ENCODE data around the gene CAPZA1. TPM values are rescaled to one million over a fixed set of nuclear protein-coding genes. Genes with fewer than 3 reads are reported as not detected.

The CAPZA1 gene
- total RNA-seq, 1 experiment from 2014 or later: 148 TPM

DNA sequence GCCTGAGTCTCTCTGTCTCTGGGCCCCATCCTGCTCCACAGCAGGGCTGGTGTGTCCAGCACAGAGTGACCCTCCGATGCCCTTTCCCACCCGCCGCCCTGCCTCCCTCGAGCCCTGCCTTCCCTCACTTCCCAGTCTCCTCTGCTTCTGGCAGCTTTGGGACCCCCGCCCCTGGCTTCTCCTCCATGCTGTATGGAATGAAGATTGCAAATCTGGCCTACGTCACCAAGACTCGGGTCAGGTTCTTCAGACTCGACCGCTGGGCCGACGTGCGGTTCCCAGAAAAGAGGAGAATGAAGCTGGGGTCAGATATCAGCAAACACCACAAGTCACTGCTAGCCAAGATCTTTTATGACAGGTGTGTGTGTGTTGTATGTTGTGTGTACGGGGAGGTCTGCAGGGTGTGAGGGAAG is 69.2 kb downstream of the CAPZA1 start:
- no peaks in the 10 kb centered on the region; a peak in 1 of 4 replicates for H3K4me1 ChIP-seq (ENCODE audit: control insufficient read depth in 1 of 2, insufficient read depth in 2 of 2, low read length in 2 of 2)
- 0 out of 2 replicates have a peak, but pooled peaks cover 10% of the 10 kb centered on the region for H3K79me2 ChIP-seq (ENCODE audit: insufficient read depth, low read length)
- no peak for TF ChIP-seq SIN3A (IDR thresholded peaks at IDR 0.05; ENCODE audit: low read depth)
- CTCF ChIA-PET: no interaction called here
- H3K9me2 ChIP-seq (ENCODE audit: insufficient read depth): no peaks in the 10 kb centered on the region
- no peak overlapping the region for H2AFZ ChIP-seq (ENCODE audit: low read depth, low read length, poor library complexity, severe bottlenecking)
- no peak overlapping the region for H3K27ac ChIP-seq (ENCODE audit: low read depth, low read length)
- intact Hi-C loops (cut with micrococcal nuclease): no loop called here
- POLR2A ChIA-PET: no interaction called here
- no peaks in the 10 kb centered on the region for H3K9me3 ChIP-seq (ENCODE audit: control insufficient read depth in 1 of 2, insufficient read depth in 1 of 2, low read depth in 1 of 2, low read length in 2 of 2)
- no peaks in the 10 kb centered on the region for H3K27me3 ChIP-seq (ENCODE audit: insufficient read depth, low read length)
- BruUV-seq (replicated peaks): no TSS peak
- no peak overlapping the region for H3K4me2 ChIP-seq (ENCODE audit: low read length)
- no peak for DNase-seq (ENCODE audit: low read depth, low spot score)
- peaks cover 6 to 20% of the 10 kb centered on the region in 2 experiments; a peak in 2 of 4 replicates for H3K36me3 ChIP-seq (ENCODE audit: control insufficient read depth in 1 of 2, insufficient read depth in 2 of 2, low read length in 2 of 2)
- ATAC-seq: no peak
- RAD21 ChIA-PET (ENCODE audit: low non-redundant PET in 1 of 2, low total read pairs in 2 of 2, uncharacterized antibody in 2 of 2, unreplicated experiment in 2 of 2): no interaction called here
- H3K4me3 ChIP-seq (replicated peaks in 1 of 2; ENCODE audit: low read depth in 1 of 2, low read length in 2 of 2): no peak overlapping the region
- H4K20me1 ChIP-seq (ENCODE audit: insufficient read depth): no peaks in the 10 kb centered on the region
- H3K9ac ChIP-seq (ENCODE audit: low read length): no peak overlapping the region

DNA sequence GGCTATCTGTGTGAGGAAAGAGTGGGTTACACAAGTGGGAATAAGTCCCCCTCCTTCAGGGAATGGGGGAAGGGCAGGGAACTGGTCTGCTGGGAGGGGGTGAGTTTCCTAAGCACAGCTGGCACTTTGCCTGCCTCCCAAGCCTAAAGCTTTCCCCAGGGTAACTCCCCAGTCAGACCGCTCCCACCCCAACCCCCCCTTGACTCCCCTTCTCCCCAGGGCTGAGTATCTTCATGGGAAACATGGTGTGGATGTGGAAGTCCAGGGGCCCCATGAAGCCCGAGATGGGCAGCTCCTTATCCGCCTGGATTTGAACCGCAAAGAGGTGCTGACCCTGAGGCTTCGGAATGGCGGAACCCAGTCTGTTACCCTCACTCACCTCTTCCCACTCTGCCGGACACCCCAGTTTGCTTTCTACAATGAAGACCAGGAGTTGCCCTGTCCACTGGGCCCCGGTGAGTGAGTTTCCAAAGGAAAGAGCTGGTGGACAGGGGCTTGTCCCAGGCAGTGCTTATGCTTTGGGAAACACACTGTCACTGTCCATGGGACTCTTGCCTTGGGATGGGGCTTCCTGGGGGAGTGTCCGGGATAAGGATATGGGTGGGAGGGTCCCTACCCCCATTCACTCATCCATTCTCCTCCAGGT is 69.7 kb downstream of the CAPZA1 start:
- BruUV-seq (replicated peaks): no TSS peak
- Histone ChIP-seq H3K9me3 (ENCODE audit: control insufficient read depth in 1 of 2, insufficient read depth in 1 of 2, low read depth in 1 of 2, low read length in 2 of 2) (no peaks in the 10 kb centered on the region), H3K4me1 (ENCODE audit: control insufficient read depth in 1 of 2, insufficient read depth in 2 of 2, low read length in 2 of 2) (no peaks in the 10 kb centered on the region; a peak in 1 of 4 replicates), H4K20me1 (ENCODE audit: insufficient read depth) (no peaks in the 10 kb centered on the region), H3K36me3 (ENCODE audit: control insufficient read depth in 1 of 2, insufficient read depth in 2 of 2, low read length in 2 of 2) (peaks cover 8 to 21% of the 10 kb centered on the region in 2 experiments; a peak in 2 of 4 replicates), H3K27me3 (ENCODE audit: insufficient read depth, low read length) (no peaks in the 10 kb centered on the region), H3K9me2 (ENCODE audit: insufficient read depth) (no peaks in the 10 kb centered on the region), H3K4me3 (replicated peaks in 1 of 2; ENCODE audit: low read depth in 1 of 2, low read length in 2 of 2) (no peak overlapping the region), H3K9ac (ENCODE audit: low read length) (no peak overlapping the region), H3K79me2 (ENCODE audit: insufficient read depth, low read length) (0 out of 2 replicates have a peak, but pooled peaks cover 9% of the 10 kb centered on the region), H3K4me2 (ENCODE audit: low read length) (no peak overlapping the region), H3K27ac (ENCODE audit: low read depth, low read length) (no peak overlapping the region), H2AFZ (ENCODE audit: low read depth, low read length, poor library complexity, severe bottlenecking) (no peak overlapping the region)
- ChIA-PET RAD21 (ENCODE audit: low non-redundant PET in 1 of 2, low total read pairs in 2 of 2, uncharacterized antibody in 2 of 2, unreplicated experiment in 2 of 2) (no interaction called here), POLR2A (no interaction called here), CTCF (no interaction called here)
- ATAC-seq: no peak
- no peak for DNase-seq (ENCODE audit: low read depth, low spot score)
- TF ChIP-seq CBX3 (IDR thresholded peaks at IDR 0.05; ENCODE audit: low read depth): no peak
- intact Hi-C loops (cut with micrococcal nuclease): no loop called here

DNA sequence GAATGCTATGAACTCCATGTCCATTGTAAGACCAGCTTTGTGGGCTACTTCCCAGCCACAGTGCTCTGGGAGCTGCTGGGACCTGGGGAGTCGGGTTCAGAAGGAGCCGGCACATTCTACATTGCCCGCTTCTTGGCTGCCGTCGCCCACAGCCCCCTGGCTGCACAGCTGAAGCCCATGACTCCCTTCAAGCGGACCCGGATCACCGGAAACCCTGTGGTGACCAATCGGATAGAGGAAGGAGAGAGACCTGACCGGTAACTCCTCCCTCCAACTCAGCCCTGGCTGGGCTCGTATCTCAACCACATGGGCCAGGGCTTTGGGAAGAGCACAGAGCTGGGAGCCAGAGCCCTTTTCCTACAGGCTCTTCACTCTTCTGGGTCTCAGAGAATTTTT is 70.2 kb downstream of the CAPZA1 start:
- Histone ChIP-seq H3K27me3 (ENCODE audit: insufficient read depth, low read length) (no peaks in the 10 kb centered on the region), H3K9me3 (ENCODE audit: control insufficient read depth in 1 of 2, insufficient read depth in 1 of 2, low read depth in 1 of 2, low read length in 2 of 2) (no peaks in the 10 kb centered on the region), H3K4me1 (ENCODE audit: control insufficient read depth in 1 of 2, insufficient read depth in 2 of 2, low read length in 2 of 2) (no peaks in the 10 kb centered on the region; a peak in 1 of 4 replicates), H3K79me2 (ENCODE audit: insufficient read depth, low read length) (0 out of 2 replicates have a peak, but pooled peaks cover 7% of the 10 kb centered on the region), H3K9ac (ENCODE audit: low read length) (no peak overlapping the region), H3K9me2 (ENCODE audit: insufficient read depth) (no peaks in the 10 kb centered on the region), H3K4me3 (replicated peaks in 1 of 2; ENCODE audit: low read depth in 1 of 2, low read length in 2 of 2) (no peak overlapping the region), H3K36me3 (ENCODE audit: control insufficient read depth in 1 of 2, insufficient read depth in 2 of 2, low read length in 2 of 2) (peaks cover 13 to 21% of the 10 kb centered on the region in 2 experiments; a peak in 3 of 4 replicates), H3K27ac (ENCODE audit: low read depth, low read length) (no peak overlapping the region), H3K4me2 (ENCODE audit: low read length) (no peak overlapping the region), H2AFZ (ENCODE audit: low read depth, low read length, poor library complexity, severe bottlenecking) (no peak overlapping the region), H4K20me1 (ENCODE audit: insufficient read depth) (no peaks in the 10 kb centered on the region)
- ChIA-PET RAD21 (ENCODE audit: low non-redundant PET in 1 of 2, low total read pairs in 2 of 2, uncharacterized antibody in 2 of 2, unreplicated experiment in 2 of 2) (no interaction called here), CTCF (no interaction called here), POLR2A (no interaction called here)
- intact Hi-C loops (cut with micrococcal nuclease): no loop called here
- DNase-seq (ENCODE audit: low read depth, low spot score) (no peak), ATAC-seq (no peak)
- TSS peak; percentile 36 for BruUV-seq (replicated peaks)
- no peak for TF ChIP-seq EGR1 (IDR thresholded peaks at IDR 0.05; ENCODE audit: low read depth)
- no peak for TF ChIP-seq SIN3A (IDR thresholded peaks at IDR 0.05; ENCODE audit: low read depth)
- TF ChIP-seq POLR2A (IDR thresholded peaks at IDR 0.05; ENCODE audit: borderline replicate concordance, extremely low read depth, insufficient read depth, insufficient read length): no peak
- no peak for TF ChIP-seq EZH2 (IDR thresholded peaks at IDR 0.05)
- TF ChIP-seq, protein P1, sequence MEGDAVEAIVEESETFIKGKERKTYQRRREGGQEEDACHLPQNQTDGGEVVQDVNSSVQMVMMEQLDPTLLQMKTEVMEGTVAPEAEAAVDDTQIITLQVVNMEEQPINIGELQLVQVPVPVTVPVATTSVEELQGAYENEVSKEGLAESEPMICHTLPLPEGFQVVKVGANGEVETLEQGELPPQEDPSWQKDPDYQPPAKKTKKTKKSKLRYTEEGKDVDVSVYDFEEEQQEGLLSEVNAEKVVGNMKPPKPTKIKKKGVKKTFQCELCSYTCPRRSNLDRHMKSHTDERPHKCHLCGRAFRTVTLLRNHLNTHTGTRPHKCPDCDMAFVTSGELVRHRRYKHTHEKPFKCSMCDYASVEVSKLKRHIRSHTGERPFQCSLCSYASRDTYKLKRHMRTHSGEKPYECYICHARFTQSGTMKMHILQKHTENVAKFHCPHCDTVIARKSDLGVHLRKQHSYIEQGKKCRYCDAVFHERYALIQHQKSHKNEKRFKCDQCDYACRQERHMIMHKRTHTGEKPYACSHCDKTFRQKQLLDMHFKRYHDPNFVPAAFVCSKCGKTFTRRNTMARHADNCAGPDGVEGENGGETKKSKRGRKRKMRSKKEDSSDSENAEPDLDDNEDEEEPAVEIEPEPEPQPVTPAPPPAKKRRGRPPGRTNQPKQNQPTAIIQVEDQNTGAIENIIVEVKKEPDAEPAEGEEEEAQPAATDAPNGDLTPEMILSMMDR (IDR thresholded peaks at IDR 0.05 in 2 of 3, conservative IDR thresholded peaks at IDR 0.05 in 1 of 3; ENCODE audit: borderline replicate concordance in 1 of 3, insufficient read depth in 1 of 3, low read depth in 2 of 3, low read length in 2 of 3): no peak
- TF ChIP-seq EZH2phosphoT487 (IDR thresholded peaks at IDR 0.05; ENCODE audit: borderline replicate concordance): no peak
- no peak for TF ChIP-seq CEBPB (IDR thresholded peaks at IDR 0.05; ENCODE audit: low read depth)
- no peak for TF ChIP-seq POLR2AphosphoS5 (IDR thresholded peaks at IDR 0.05; ENCODE audit: low read depth, low read length)
- TF ChIP-seq RAD21 (IDR thresholded peaks at IDR 0.05; ENCODE audit: low read depth): no peak
- no peak for TF ChIP-seq SRF (IDR thresholded peaks at IDR 0.05; ENCODE audit: low read depth)
